CD1c-positive myeloid dendritic cell (primary cell): ENCODE measurements around the gene CEACAM5.

Experiments used
- DNase-seq: peaks from one replicate; pipeline ENCODE4 v3.0.0-alpha.2; 2016; ENCODE audit errors: extremely low spot score

CEACAM5 gene

DNA sequence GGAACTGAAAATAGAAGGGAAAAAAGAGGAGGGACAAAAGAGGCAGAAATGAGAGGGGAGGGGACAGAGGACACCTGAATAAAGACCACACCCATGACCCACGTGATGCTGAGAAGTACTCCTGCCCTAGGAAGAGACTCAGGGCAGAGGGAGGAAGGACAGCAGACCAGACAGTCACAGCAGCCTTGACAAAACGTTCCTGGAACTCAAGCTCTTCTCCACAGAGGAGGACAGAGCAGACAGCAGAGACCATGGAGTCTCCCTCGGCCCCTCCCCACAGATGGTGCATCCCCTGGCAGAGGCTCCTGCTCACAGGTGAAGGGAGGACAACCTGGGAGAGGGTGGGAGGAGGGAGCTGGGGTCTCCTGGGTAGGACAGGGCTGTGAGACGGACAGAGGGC lies at the start of gene CEACAM5:
Gene CEACAM5 (plus strand): TSS at position 146 of the 400 bp plus-strand sequence. CDS start 106 bp downstream, at position 252.
- no peak for DNase-seq

- DNase-seq, result no peak
Observed at GRCh38 chr19:41666075-41666474, 42.4 kb upstream of the CEACAM5 start.

DNA sequence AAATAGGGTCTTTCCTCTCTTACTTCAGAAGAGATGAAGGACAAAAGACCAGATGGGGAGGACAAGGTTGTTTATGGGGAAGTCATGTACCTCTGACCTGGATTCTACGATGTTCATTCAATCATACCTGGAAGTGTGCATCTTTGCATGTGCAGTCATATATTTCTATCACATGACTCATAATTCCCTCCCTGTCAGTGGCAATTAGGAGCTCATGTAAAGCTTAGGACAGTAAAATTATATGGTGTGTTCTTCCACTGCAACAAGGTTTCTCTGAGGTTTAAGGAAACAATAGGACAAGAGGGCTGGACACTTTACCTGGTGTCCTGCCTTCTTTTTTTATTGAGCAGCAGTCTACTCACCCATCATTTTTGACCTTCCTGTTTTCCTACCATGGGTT lies 40.1 kb upstream of the CEACAM5 start:
- DNase-seq, result no peak

GRCh38 chr19:41670755-41671154 lies 37.7 kb upstream of the CEACAM5 start:
- no peak for DNase-seq

DNA sequence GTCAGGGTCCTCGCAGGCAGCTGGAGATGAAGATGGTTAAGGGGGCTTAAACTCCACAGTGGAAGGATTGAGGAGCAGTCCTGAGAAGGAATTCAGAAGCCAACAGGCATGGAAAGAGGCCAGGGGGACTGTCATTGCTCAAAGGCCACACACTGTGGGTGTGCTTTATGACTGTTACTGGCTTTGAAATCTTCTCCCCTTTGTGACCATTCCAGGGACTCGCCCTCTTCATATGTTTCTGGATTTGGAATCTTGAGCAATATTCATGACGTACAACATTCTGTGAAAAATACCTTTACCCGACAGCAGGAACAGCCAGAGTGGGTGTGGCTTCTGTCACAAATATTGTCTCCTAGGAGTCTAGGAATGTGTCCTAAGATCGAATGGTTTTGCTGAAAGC lies 36.9 kb upstream of the CEACAM5 start:
- no peak for DNase-seq

- no peak for DNase-seq
Observed at GRCh38 chr19:41682437-41682836, 26.0 kb upstream of the CEACAM5 start.

- no peak for DNase-seq
Observed at GRCh38 chr19:41687419-41687818, 21.0 kb upstream of the CEACAM5 start.

- DNase-seq, result no peak
Observed at GRCh38 chr19:41688098-41688497, 20.3 kb upstream of the CEACAM5 start, which contains the start of gene CEACAM7. Gene CEACAM7, minus strand, starts transcription at chr19:41688270. Its CDS starts 105 bp downstream, at chr19:41688165.

GRCh38 chr19:41688687-41689086 lies 19.7 kb upstream of the CEACAM5 start:
- no peak for DNase-seq

GRCh38 chr19:41689993-41690800 lies 18.2 kb upstream of the CEACAM5 start:
- no peak for DNase-seq

DNA sequence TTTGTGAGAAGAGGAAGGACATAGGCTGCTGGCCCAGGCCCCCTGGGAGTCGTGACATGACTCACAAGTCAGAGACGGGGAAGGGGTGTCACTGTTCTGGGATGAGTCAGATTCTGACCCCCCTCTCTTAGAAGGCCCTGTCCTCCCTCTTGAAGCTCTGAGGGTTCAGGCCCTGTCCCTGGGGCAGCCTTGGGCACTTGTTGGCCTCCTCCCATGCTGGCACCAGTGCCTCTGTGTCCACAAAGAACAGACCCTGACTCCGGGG lies 17.7 kb upstream of the CEACAM5 start:
- no peak for DNase-seq

DNA sequence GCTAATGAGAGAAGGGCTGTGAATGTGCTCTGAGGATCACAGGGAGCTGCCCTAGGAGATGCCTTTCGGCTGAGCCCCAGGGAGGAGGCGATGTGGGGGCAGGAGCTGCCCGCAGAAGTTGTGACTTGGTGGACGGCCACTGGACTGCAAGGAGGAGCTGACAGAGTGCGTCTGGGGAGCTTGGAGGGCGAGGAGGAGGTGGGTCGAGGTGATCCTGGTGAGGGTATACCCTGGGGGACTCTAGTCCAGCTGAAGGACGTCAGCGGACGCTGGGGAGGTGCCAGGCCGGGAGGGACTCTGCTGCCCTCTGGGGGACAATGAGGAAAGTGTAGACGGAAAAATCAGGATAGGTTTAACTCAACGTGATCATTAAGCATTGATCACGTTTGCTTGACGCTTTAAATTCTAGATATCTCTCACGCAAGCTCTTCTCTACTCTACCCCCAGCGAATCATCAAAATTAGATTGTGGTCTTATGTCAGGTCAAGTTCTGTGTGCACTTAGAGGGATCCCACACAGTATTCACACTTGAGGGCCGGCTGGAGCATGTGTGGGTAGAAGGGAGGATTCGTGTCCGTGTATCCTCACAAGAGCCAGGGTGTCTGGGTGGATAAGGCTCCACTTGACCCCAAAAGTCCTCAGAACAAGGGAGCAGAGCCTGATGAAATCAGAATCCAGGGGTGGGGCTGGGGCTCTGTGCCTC lies 17.0 kb upstream of the CEACAM5 start:
- DNase-seq, result peak; percentile 45

DNA sequence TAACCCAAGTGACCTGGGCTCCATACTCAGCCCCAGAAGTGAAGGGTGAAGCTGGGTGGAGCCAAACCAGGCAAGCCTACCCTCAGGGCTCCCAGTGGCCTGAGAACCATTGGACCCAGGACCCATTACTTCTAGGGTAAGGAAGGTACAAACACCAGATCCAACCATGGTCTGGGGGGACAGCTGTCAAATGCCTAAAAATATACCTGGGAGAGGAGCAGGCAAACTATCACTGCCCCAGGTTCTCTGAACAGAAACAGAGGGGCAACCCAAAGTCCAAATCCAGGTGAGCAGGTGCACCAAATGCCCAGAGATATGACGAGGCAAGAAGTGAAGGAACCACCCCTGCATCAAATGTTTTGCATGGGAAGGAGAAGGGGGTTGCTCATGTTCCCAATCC lies 14.2 kb upstream of the CEACAM5 start:
- no peak for DNase-seq

- DNase-seq, result no peak
Observed at GRCh38 chr19:41694831-41695635, 13.4 kb upstream of the CEACAM5 start.

- DNase-seq, result no peak
Observed at GRCh38 chr19:41695745-41696144, 12.7 kb upstream of the CEACAM5 start.

DNA sequence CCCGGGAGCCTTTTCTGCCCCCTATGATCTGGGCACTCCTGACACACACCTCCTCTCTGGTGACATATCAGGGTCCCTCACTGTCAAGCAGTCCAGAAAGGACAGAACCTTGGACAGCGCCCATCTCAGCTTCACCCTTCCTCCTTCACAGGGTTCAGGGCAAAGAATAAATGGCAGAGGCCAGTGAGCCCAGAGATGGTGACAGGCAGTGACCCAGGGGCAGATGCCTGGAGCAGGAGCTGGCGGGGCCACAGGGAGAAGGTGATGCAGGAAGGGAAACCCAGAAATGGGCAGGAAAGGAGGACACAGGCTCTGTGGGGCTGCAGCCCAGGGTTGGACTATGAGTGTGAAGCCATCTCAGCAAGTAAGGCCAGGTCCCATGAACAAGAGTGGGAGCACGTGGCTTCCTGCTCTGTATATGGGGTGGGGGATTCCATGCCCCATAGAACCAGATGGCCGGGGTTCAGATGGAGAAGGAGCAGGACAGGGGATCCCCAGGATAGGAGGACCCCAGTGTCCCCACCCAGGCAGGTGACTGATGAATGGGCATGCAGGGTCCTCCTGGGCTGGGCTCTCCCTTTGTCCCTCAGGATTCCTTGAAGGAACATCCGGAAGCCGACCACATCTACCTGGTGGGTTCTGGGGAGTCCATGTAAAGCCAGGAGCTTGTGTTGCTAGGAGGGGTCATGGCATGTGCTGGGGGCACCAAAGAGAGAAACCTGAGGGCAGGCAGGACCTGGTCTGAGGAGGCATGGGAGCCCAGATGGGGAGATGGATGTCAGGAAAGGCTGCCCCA lies 11.8 kb upstream of the CEACAM5 start:
- DNase-seq, result peak; percentile 9

DNA sequence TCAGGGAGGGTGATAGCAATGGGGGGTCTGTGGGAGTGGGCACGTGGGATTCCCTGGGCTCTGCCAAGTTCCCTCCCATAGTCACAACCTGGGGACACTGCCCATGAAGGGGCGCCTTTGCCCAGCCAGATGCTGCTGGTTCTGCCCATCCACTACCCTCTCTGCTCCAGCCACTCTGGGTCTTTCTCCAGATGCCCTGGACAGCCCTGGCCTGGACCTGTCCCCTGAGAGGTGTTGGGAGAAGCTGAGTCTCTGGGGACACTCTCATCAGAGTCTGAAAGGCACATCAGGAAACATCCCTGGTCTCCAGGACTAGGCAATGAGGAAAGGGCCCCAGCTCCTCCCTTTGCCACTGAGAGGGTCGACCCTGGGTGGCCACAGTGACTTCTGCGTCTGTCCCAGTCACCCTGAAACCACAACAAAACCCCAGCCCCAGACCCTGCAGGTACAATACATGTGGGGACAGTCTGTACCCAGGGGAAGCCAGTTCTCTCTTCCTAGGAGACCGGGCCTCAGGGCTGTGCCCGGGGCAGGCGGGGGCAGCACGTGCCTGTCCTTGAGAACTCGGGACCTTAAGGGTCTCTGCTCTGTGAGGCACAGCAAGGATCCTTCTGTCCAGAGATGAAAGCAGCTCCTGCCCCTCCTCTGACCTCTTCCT lies 11.1 kb upstream of the CEACAM5 start:
- DNase-seq, result no peak

DNA sequence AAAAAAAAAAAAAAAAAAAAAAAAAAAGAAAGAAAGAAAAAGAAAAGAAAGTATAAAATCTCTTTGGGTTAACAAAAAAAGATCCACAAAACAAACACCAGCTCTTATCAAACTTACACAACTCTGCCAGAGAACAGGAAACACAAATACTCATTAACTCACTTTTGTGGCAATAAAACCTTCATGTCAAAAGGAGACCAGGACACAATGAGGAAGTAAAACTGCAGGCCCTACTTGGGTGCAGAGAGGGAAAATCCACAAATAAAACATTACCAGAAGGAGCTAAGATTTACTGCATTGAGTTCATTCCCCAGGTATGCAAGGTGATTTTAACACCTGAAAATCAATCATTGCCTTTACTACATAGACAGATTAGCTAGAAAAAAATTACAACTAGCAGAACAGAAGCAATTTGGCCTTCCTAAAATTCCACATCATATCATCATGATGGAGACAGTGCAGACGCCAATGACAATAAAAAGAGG lies 9.6 kb upstream of the CEACAM5 start:
- DNase-seq, result peak; percentile 48

DNA sequence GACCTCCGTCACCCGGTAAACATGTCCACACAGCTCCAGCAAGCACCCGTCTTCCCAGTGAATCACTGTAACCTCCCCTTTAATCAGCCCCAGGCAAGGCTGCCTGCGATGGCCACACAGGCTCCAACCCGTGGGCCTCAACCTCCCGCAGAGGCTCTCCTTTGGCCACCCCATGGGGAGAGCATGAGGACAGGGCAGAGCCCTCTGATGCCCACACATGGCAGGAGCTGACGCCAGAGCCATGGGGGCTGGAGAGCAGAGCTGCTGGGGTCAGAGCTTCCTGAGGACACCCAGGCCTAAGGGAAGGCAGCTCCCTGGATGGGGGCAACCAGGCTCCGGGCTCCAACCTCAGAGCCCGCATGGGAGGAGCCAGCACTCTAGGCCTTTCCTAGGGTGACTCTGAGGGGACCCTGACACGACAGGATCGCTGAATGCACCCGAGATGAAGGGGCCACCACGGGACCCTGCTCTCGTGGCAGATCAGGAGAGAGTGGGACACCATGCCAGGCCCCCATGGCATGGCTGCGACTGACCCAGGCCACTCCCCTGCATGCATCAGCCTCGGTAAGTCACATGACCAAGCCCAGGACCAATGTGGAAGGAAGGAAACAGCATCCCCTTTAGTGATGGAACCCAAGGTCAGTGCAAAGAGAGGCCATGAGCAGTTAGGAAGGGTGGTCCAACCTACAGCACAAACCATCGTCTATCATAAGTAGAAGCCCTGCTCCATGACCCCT lies 9.0 kb upstream of the CEACAM5 start:
- DNase-seq, result no peak

DNA sequence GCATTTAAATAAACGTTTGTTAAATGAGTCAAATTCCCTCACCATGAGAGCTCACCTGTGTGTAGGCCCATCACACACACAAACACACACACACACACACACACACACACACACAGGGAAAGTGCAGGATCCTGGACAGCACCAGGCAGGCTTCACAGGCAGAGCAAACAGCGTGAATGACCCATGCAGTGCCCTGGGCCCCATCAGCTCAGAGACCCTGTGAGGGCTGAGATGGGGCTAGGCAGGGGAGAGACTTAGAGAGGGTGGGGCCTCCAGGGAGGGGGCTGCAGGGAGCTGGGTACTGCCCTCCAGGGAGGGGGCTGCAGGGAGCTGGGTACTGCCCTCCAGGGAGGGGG lies 8.5 kb upstream of the CEACAM5 start:
- DNase-seq, result no peak
